H1 (cell line): ENCODE results near the gene MYCBPAP. TPM values are rescaled to one million over a fixed set of nuclear protein-coding genes. Genes with fewer than 3 reads are reported as not detected.

Experiments used
- CTCF ChIA-PET: fragments of 300-600 bp; sonication (Branson Sonifier 250); formaldehyde crosslinking; loops from one replicate; lab custom pipeline; 2021; ENCODE audit not compliant: partially characterized antibody; lab: Charles Lee
- POLR2A ChIA-PET: fragments of 300-600 bp; sonication (Branson Sonifier 250); formaldehyde crosslinking; loops from one replicate; lab custom pipeline; 2021; ENCODE audit warnings: inconsistent platforms; ENCODE audit not compliant: partially characterized antibody; lab: Charles Lee
- DNase-seq, 2 experiments: peaks; one replicate each; pipeline versions ENCODE4 v3.0.0 to v3.0.0-alpha.2; 2010 to 2022; ENCODE audit warnings: low spot score in 2 of 2, low read depth in 1 of 2, mixed read lengths in 1 of 2
- FAIRE-seq: peaks from 2 replicates; lab custom pipeline; 2011; peaks lifted over from hg19 to GRCh38; lab: Jason Lieb, UNC
- H2AFZ ChIP-seq: 2 replicates; pipeline ENCODE4 v1.8.1; 2012; ENCODE audit warnings: low read length, inconsistent platforms
- H2AK5ac ChIP-seq: 2 replicates; pipeline ENCODE4 v1.6.1; 2013; ENCODE audit warnings: low read depth, low read length
- H2BK120ac ChIP-seq: replicated peaks from 2 replicates; pipeline ENCODE3; 2013; ENCODE audit warnings: low read depth, low read length, inconsistent platforms
- H2BK12ac ChIP-seq: 2 replicates; pipeline ENCODE4 v1.6.1; 2013; ENCODE audit warnings: low read depth, low read length
- H2BK15ac ChIP-seq: 2 replicates; pipeline ENCODE4 v1.6.1; 2013; ENCODE audit warnings: low read length
- H2BK20ac ChIP-seq: 2 replicates; pipeline ENCODE4 v1.6.1; 2013; ENCODE audit warnings: low read length
- H2BK5ac ChIP-seq: 2 replicates; pipeline ENCODE4 v1.6.1; 2013; ENCODE audit warnings: low read depth, low read length
- H3K14ac ChIP-seq: 2 replicates; pipeline ENCODE4 v1.6.1; 2013; ENCODE audit warnings: inconsistent platforms; ENCODE audit not compliant: insufficient read length
- H3K18ac ChIP-seq: 2 replicates; pipeline ENCODE4 v1.6.1; 2013; ENCODE audit warnings: low read length; ENCODE audit errors: extremely low read depth
- H3K23ac ChIP-seq: 2 replicates; pipeline ENCODE4 v1.6.1; 2013; ENCODE audit warnings: inconsistent platforms; ENCODE audit not compliant: insufficient read length
- H3K23me2 ChIP-seq: 2 replicates; pipeline ENCODE4 v1.6.1; 2013; ENCODE audit warnings: low read depth, low read length
- H3K27ac ChIP-seq: 2 replicates; pipeline ENCODE4 v1.6.1; 2011; ENCODE audit warnings: low read depth, low read length, inconsistent platforms
- H3K27me3 ChIP-seq, 4 experiments: replicated peaks in 1 of 4; 1 replicate in 1 of 4; 2 replicates in 3 of 4; pipeline versions ENCODE4 v1.6.1 to v1.8.1; 2011 to 2013; ENCODE audit warnings: low read length in 3 of 4, mild to moderate bottlenecking in 3 of 4, inconsistent platforms in 2 of 4, mixed read lengths in 2 of 4, moderate library complexity in 1 of 4; ENCODE audit not compliant: control insufficient read depth in 3 of 4, insufficient read depth in 3 of 4; ENCODE audit errors: extremely low read depth in 1 of 4
- H3K36me3 ChIP-seq, 4 experiments: 2 replicates each; pipeline versions ENCODE4 v1.6.1 to v1.8.1; 2011 to 2013; ENCODE audit warnings: mild to moderate bottlenecking in 4 of 4, low read length in 3 of 4, moderate library complexity in 2 of 4, control low read depth in 1 of 4, inconsistent platforms in 1 of 4; ENCODE audit not compliant: insufficient read depth in 4 of 4, control insufficient read depth in 2 of 4
- H3K4ac ChIP-seq: replicated peaks from 2 replicates; pipeline ENCODE3; 2013; ENCODE audit warnings: low read length, low read depth, mixed read lengths, inconsistent platforms; ENCODE audit not compliant: insufficient read length
- H3K4me1 ChIP-seq, 4 experiments: replicated peaks in 1 of 4; 1 replicate in 1 of 4; 2 replicates in 3 of 4; pipeline versions ENCODE4 v1.6.1 to v1.8.1; 2011 to 2013; ENCODE audit warnings: low read length in 3 of 4, inconsistent platforms in 2 of 4, mixed read lengths in 1 of 4; ENCODE audit not compliant: insufficient read depth in 4 of 4, control insufficient read depth in 3 of 4
- H3K4me2 ChIP-seq, 2 experiments: 2 replicates each; pipeline versions ENCODE4 v1.6.1 to v1.8.1; 2011 to 2013; ENCODE audit warnings: low read depth in 2 of 2, low read length in 2 of 2, control low read depth in 1 of 2, inconsistent platforms in 1 of 2, mild to moderate bottlenecking in 1 of 2; ENCODE audit not compliant: insufficient read depth in 1 of 2
- H3K4me3 ChIP-seq, 4 experiments: fragments of 200-600, 300-600 bp in 1 of 4; sonication (generic), shearing (Covaris generic), sonication (Bioruptor Twin) in 1 of 4; 2 replicates each; pipeline versions ENCODE4 v1.5.1 to v1.8.1; 2011 to 2016; ENCODE audit warnings: low read length in 4 of 4, low read depth in 3 of 4, control low read depth in 2 of 4, inconsistent platforms in 2 of 4, mild to moderate bottlenecking in 2 of 4, mixed read lengths in 1 of 4, moderate library complexity in 1 of 4; ENCODE audit not compliant: insufficient read depth in 2 of 4; ENCODE audit errors: extremely low read depth in 1 of 4
- H3K56ac ChIP-seq: replicated peaks from 2 replicates; pipeline ENCODE3; 2013; ENCODE audit warnings: low read depth, mild to moderate bottlenecking, mixed read lengths, low read length, inconsistent platforms; ENCODE audit not compliant: insufficient read length
- H3K79me1 ChIP-seq: 2 replicates; pipeline ENCODE4 v1.6.1; 2013; ENCODE audit warnings: low read depth, low read length, control low read depth
- H3K79me2 ChIP-seq, 2 experiments: 2 replicates each; pipeline versions ENCODE4 v1.6.1 to v1.8.1; 2012 to 2013; ENCODE audit warnings: low read length in 2 of 2, mild to moderate bottlenecking in 2 of 2, inconsistent platforms in 1 of 2; ENCODE audit not compliant: insufficient read depth in 2 of 2, control insufficient read depth in 1 of 2
- H3K9ac ChIP-seq, 4 experiments: replicated peaks in 1 of 4; 1 replicate in 1 of 4; 2 replicates in 3 of 4; pipeline versions ENCODE4 v1.6.1 to v1.8.1; 2011 to 2013; ENCODE audit warnings: low read depth in 3 of 4, low read length in 3 of 4, control low read depth in 2 of 4, mild to moderate bottlenecking in 2 of 4, moderate library complexity in 2 of 4, inconsistent platforms in 1 of 4; ENCODE audit errors: extremely low read depth in 1 of 4
- H3K9me3 ChIP-seq, 2 experiments: 2 replicates each; pipeline versions ENCODE4 v1.6.1 to v1.8.1; 2012 to 2013; ENCODE audit warnings: mild to moderate bottlenecking in 2 of 2, moderate library complexity in 2 of 2, control low read depth in 1 of 2, inconsistent platforms in 1 of 2, low read depth in 1 of 2, low read length in 1 of 2, mixed read lengths in 1 of 2; ENCODE audit not compliant: insufficient read depth in 2 of 2
- H4K20me1 ChIP-seq, 2 experiments: replicated peaks in 1 of 2; 2 replicates each; pipeline versions ENCODE3 to v1.8.1; 2011 to 2013; ENCODE audit warnings: inconsistent platforms in 2 of 2, low read length in 2 of 2, mild to moderate bottlenecking in 1 of 2; ENCODE audit not compliant: insufficient read depth in 2 of 2, control insufficient read depth in 1 of 2
- H4K5ac ChIP-seq: 2 replicates; pipeline ENCODE4 v1.6.1; 2013; ENCODE audit warnings: low read length, low read depth, mixed read lengths, inconsistent platforms; ENCODE audit not compliant: insufficient read length
- H4K8ac ChIP-seq: 2 replicates; pipeline ENCODE4 v1.8.0; 2013; ENCODE audit warnings: mild to moderate bottlenecking, moderate library complexity, low read length, inconsistent platforms; ENCODE audit not compliant: insufficient read depth; ENCODE audit errors: extremely low read depth
- H4K91ac ChIP-seq: replicated peaks from 2 replicates; pipeline ENCODE3; 2013; ENCODE audit warnings: low read length, mixed read lengths, inconsistent platforms; ENCODE audit not compliant: insufficient read length
- BRCA1 ChIP-seq: IDR thresholded peaks from 2 replicates; pipeline ENCODE4 v1.6.1; 2012; ENCODE audit warnings: low read depth, low read length, improper control_type of control experiment
- E2F6 ChIP-seq: IDR thresholded peaks from 2 replicates; pipeline ENCODE4 v1.6.1; 2012; ENCODE audit warnings: inconsistent platforms
- EGR1 ChIP-seq: IDR thresholded peaks from 2 replicates; pipeline ENCODE4 v1.6.1; 2011; ENCODE audit warnings: low read depth, low read length, borderline replicate concordance
- EZH2 ChIP-seq: fragments of 200-600 bp; sonication (generic); IDR thresholded peaks from 2 replicates; pipeline ENCODE4 v1.7.1; 2012; ENCODE audit warnings: low read depth, mild to moderate bottlenecking, moderate library complexity, low read length, inconsistent platforms; ENCODE audit not compliant: severe bottlenecking
- GTF2F1 ChIP-seq: IDR thresholded peaks from 2 replicates; pipeline ENCODE4 v1.6.1; 2012; ENCODE audit warnings: low read depth, low read length, improper control_type of control experiment, borderline replicate concordance
- HDAC6 ChIP-seq: IDR thresholded peaks from one replicate; pipeline ENCODE4 v1.7.1; 2012; ENCODE audit warnings: low read depth, mild to moderate bottlenecking, inconsistent platforms, low read length, moderate library complexity
- MAFK ChIP-seq: IDR thresholded peaks from 2 replicates; pipeline ENCODE4 v1.6.1; 2012; ENCODE audit warnings: low read depth, mild to moderate bottlenecking, improper control_type of control experiment, low read length
- SIN3A ChIP-seq, 2 experiments: IDR thresholded peaks in 1 of 2; conservative IDR thresholded peaks in 1 of 2; 2 replicates each; pipeline ENCODE4 v1.6.1; 2011 to 2012; ENCODE audit warnings: low read length in 2 of 2, improper control_type of control experiment in 1 of 2, low read depth in 1 of 2, mild to moderate bottlenecking in 1 of 2
- SP1 ChIP-seq: IDR thresholded peaks from 2 replicates; pipeline ENCODE4 v1.6.1; 2011; ENCODE audit warnings: low read depth, low read length
- SP2 ChIP-seq: IDR thresholded peaks from 2 replicates; pipeline ENCODE4 v1.6.1; 2012; ENCODE audit warnings: mild to moderate bottlenecking, low read length, inconsistent platforms
- USF2 ChIP-seq: IDR thresholded peaks from 2 replicates; pipeline ENCODE4 v1.6.1; 2011; ENCODE audit warnings: low read length, improper control_type of control experiment
- WGBS, 2 experiments: shearing (Covaris generic) in 1 of 2; methylation state at CpG; one replicate each; pipeline versions ENCODE4 v1.1.6 to v1.1.7; 2013 to 2015; ENCODE audit warnings: low lambda C conversion rate in 2 of 2, mixed read lengths in 2 of 2, inconsistent platforms in 1 of 2, low coverage in 1 of 2, missing lambda C conversion rate in 1 of 2; ENCODE audit not compliant: insufficient replicate concordance in 2 of 2, insufficient coverage in 1 of 2, insufficient read length in 1 of 2; ENCODE audit errors: extremely low coverage in 1 of 2, missing lambda C conversion rate in 1 of 2; 5-methylcytosine and 5-hydroxymethylcytosine counted together
- polyA plus RNA-seq, 7 experiments: library from polyadenylated mRNA; depleted of rRNA in 3 of 7; stranded (reverse) in 5 of 7; unstranded in 2 of 7; fragments of >200 nt in 5 of 7; fragments of 200-250 nt in 2 of 7; gene quantifications; 1 replicate in 5 of 7; 2 replicates in 1 of 7; 4 replicates in 1 of 7; pipeline versions ENCODE4 v1.2.1 to v1.2.3, GENCODE V29; 2011 to 2013; ENCODE audit warnings: missing spikeins in 2 of 7, mixed read lengths in 2 of 7
- total RNA-seq: library from RNA; stranded (reverse); fragmentation: NEBNext Ultra II Directional; extraction: Animal tissue kit (Norgen Biotek cat#: 25700); gene quantifications from 2 replicates; pipeline ENCODE4 v1.2.1, GENCODE V29; 2021

The MYCBPAP gene
- total and polyA plus RNA-seq, 2 of the 8 experiments (the other 6 are each of a cell fraction or from before 2014, with no cell fraction given), result 0.89 to 3.3 TPM

DNA sequence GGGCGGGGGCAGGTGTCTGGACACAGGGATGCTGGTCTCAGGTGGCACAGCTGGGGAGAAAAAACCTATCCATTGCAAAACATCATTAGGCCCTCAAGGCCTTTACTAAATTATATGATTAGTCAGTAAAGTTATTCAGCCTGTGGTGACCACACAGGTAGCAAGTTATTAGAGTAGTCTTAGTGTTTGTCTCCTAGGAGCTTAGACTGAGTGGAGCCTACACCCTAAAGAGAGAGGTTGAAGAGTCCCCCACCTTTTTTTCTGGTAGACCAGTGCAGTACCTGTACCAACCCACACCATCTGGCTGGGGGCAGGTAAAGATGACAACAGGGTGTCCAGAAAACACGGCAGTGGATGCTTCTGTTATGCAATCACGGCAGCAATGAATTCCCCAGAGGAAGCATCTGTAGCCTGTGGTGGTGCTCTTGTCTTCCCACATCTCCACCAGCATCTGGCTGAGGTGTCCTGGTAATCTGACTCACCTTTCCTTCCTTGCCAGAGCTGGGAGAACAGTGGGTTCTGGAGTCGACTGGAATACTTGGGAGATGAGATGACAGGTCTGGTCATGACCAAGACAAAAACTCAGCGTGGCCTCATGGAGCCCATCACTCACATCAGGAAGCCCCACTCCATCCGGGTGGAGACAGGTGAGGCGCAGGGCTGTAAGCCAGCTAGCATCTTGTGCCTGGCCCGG is 11.0 kb downstream of the MYCBPAP start:
- no peak for FAIRE-seq
- no peak for TF ChIP-seq SIN3A (conservative IDR thresholded peaks at IDR 0.05 in 1 of 2, IDR thresholded peaks at IDR 0.05 in 1 of 2; ENCODE audit: low read depth in 1 of 2, low read length in 2 of 2)
- no peak for TF ChIP-seq USF2
- no peak for TF ChIP-seq BRCA1
- no peak for TF ChIP-seq EGR1
- TF ChIP-seq EZH2, result no peak
- no peak for TF ChIP-seq GTF2F1
- TF ChIP-seq E2F6, result no peak
- no peak for TF ChIP-seq HDAC6
- no peak for TF ChIP-seq SP2
- TF ChIP-seq SP1, result no peak
- no peak for TF ChIP-seq MAFK

More for the DNA sequence above, 11.0 kb downstream of the MYCBPAP start:
- no peaks in the 10 kb centered on the region for H3K23me2 ChIP-seq
- WGBS, 2 experiments, result 85% methylated on average over 8 of the region's 8 CpGs; no CpG with 5 or more reads in 1 of the 2 experiments
- H3K23ac ChIP-seq, result no peak overlapping the region
- no peak overlapping the region for H2BK12ac ChIP-seq
- H3K79me2 ChIP-seq, result no peaks in the 10 kb centered on the region
- no peak overlapping the region for H2BK20ac ChIP-seq
- DNase-seq, result no peak
- no peak overlapping the region for H3K27ac ChIP-seq
- no peak overlapping the region; the same call in 1 of the 2 replicates for H4K8ac ChIP-seq
- H3K36me3 ChIP-seq, result no peaks in the 10 kb centered on the region
- ChIA-PET CTCF (interaction anchor here (0.5 to 2.7 kb wide), 9 partner anchors 12 to 256 kb away, joined by 3 to 12 read pairs (median 3); no protein-coding TSS in a partner anchor), POLR2A (interaction anchor here (1.0 to 2.4 kb wide), 2 partner anchors 13 to 14 kb away, joined by 3 to 13 read pairs; partner anchors contain the start of gene EPN3)
- no peak overlapping the region for H3K14ac ChIP-seq
- H3K4me3 ChIP-seq, result no peak overlapping the region
- H3K9ac ChIP-seq, result no peak overlapping the region
- H2AFZ ChIP-seq, result no peak overlapping the region
- no peaks in the 10 kb centered on the region for H4K20me1 ChIP-seq
- H2AK5ac ChIP-seq, result no peak overlapping the region
- no peak overlapping the region for H2BK120ac ChIP-seq
- no peak overlapping the region for H3K18ac ChIP-seq
- no peaks in the 10 kb centered on the region for H3K9me3 ChIP-seq
- no peak overlapping the region for H2BK5ac ChIP-seq
- no peak overlapping the region for H3K56ac ChIP-seq
- H3K27me3 ChIP-seq, result no peaks in the 10 kb centered on the region; a peak in 1 of 7 replicates
- no peak overlapping the region for H4K91ac ChIP-seq
- peaks cover 0 to 2% (median 0%) of the 10 kb centered on the region in 4 experiments; a peak in 2 of 7 replicates for H3K4me1 ChIP-seq
- H4K5ac ChIP-seq, result no peak overlapping the region
- H3K79me1 ChIP-seq, result no peaks in the 10 kb centered on the region
- no peak overlapping the region for H2BK15ac ChIP-seq
- no peak overlapping the region for H3K4ac ChIP-seq
- no peak overlapping the region for H3K4me2 ChIP-seq
